ENCODE measurements around the gene TRPM7.

TRPM7 gene

DNA sequence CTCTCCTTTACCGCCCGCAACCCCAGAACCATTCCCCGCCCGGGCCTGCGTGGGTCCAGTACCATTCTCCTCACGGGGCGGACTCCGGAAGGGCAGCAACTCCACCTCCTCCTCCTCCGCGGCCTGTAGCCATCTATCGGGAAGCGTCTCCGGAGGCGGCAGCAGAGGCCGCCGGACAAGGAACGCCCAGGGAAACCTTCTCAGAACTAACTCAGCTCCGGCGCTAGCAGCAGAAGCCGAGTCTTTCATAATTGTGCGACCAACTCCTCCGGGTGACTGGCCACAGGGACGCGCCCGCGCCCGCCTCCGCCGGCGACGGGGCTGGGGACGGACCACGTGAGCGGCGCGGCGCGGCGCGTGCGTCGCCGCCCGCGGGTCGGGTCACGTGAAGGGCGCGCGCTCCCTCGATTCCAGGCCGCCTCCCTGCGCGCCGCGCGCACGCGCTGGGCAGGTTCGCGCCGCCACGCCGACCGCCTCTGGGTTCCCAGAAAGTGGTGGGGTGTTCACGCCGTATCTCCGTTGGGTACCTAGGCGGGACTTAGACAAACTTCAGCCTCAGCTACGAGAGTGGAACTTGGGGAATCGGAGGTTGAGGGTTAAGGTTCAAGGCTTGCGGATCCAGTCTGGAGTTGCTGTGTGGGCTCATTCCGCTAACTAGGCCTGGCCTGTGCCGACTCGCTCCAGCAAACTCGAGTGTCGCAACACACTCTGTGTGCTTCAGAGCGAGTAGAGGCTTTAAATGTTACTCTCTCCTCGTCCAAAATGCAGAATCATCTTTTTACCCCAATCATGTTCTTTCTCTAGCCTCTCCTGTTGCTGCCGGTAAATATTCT is at the start of gene TRPM7:
TRPM7 (minus strand) TSS at position 329 of the 833 bp plus-strand sequence; CDS start at position 65, 264 bp downstream.
- DNase-seq: peak; percentile 86 to 93

DNA sequence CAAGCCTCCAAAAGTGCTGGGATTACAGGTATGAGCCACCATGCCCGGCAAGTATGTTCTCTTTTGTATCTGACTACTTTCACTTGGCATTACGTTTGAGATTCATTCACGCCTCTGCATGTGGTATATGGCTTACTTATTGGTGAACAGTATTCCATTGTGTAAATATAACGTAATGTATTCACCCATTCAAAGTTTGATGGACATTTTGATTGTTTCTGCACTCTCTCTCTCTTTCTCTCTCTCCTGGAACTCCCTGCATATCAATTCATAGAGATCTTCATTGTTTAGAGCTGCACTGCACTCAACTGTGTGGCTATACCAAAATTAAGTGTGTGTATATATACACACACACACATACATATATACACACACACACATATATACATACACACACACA is 48.6 kb upstream of the TRPM7 start:
- DNase-seq: no peak

DNA sequence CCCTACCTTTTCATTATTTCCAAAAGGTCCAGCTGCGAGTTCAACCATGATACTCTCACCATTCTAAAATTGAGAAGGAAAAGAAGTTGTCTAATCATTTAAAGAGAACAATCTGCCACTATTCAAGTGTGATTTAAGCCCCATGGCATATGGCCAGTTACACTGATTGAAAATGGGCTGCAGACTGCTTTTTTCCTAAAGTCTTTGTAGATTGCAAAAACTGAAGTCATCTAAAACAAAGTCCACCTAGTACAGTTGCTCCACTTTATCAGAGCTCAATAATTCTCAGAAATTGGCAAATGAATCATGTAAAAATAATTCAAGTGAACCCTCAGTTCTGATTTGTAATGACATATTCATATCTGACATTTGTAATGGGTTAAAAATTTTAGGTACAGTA is 39.7 kb upstream of the TRPM7 start:
- no peak for DNase-seq

DNA sequence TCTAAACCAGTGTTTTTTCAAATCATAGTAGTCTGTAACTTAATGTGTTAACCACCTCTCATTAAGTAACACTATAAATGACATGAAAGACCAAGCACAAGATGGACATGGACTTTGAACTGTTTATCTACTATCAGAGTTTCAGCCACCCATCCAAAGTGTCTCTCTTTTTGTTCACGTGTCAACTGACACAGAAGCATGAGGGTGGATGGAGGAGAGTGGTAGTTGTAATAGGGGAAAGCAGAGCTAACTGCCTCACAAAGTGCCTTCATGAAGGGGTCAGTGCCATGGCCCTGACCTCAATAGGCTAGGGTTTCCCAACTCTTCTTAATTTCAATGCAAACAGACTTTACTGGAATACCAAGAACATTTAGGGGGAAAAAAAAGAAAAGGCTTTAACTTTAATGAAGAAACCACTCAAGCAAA is 32.1 kb upstream of the TRPM7 start:
- no peak for DNase-seq

DNA sequence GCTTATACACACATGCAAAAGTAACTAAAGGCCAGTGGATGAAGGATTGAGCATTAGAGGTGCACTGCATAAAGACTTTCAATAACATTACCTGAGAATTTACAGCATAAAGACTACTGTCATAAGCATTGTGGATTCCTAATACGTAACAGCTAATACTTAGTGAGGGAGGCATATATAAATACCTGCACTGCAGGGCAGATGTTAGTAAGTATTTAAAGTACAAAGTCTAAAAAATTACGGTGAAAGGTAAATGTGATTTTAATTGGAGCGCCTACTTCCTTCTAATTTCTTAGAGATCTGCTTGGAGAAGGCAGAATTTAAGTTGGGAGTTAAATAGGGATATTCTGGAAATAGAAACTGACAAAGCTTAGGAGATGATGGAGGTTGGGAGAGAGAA is 25.4 kb upstream of the TRPM7 start:
- DNase-seq: no peak

DNA sequence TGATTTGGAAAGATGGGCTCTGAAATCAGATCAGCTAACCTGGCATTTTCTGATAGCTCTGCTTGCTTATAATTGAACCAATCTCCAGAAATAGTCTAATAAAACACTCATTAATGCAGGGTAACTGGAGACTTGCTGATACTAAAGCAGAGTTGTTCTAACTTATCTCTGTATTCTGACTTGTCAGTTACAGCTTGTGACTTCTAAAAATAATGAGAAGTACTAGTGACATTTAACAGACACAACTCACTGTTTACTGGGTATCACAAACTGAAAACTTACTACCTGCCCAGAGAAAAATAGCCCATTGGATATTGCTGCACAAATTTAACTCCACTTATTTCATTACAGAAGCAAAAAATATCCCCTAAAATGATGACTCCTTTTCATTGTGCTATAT is 24.0 kb upstream of the TRPM7 start:
- no peak for DNase-seq

GRCh38 chr15:50707878-50708427 is 21.4 kb upstream of the TRPM7 start:
- no peak for DNase-seq

DNA sequence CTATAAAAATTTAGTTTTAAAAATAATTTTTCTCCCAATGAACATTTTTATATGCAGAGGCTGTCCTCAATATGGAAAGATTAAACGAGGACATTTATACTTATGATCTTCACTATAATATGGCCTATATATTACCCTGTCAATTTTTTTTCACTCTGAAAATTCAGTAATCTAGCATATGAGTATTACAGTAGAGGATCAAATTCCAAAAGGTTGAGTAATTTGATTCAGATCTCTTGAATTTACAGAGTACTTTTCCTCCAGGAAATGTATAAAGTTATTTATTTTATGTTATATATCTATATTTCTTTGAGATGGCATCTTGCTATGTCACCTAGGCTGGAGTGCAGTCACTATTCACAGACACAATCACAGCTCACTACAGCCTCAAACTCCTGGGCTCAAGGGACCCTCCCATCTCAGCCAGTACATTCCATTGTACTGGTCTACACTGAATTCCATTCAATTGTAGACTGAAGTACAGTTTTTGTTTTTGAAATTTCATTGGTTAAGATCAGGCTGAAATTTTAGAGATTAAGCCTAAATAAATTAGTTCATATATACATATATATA is 16.3 kb upstream of the TRPM7 start:
- no peak for DNase-seq

DNA sequence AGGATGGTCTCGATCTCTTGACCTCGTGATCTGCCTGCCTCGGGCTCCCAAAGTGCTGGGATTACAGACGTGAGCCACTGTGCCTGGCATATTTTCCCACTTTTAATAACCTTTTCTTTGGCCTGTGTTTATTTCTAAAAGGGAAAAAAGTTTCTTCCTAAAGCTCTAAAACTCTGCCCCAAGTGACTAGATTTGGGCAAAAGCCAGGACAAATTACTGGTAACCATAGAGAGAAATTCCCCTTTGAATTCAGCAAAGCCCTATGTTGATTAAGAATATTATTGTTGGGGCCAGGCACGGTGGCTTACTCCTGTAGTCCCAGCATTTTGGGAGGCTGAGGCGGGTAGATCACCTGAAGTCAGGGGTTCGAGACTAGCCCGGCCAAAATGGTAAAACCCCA is 11.5 kb upstream of the TRPM7 start:
- DNase-seq: no peak

GRCh38 chr15:50697109-50697797 is 10.7 kb upstream of the TRPM7 start:
- no peak for DNase-seq

DNA sequence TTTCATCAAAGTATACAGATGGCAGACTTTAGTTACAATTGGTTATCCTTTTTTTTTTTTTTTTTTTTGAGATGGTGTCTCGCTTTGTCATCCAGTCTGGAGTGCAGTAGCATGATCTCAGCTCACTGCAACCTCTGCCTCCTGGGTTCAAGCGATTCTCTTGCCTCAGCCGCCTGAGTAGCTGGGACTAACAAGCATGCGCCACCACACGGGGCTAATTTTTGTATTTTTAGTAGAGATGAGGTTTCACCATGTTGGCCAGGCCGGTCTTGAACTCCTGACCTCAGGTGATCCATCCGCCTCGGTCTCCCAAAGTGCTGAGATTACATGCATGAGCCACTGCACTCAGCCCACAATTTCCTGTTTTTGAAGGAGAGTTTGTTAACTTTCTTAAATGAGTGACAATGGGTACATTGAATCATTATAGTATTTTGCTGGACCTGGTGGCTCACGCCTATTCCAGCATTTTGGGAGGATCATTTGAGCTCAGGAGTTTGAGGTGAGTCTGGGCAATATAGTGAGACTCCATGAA is 8.1 kb upstream of the TRPM7 start:
- DNase-seq: peak in 1 of 2 donors; percentile 7

DNA sequence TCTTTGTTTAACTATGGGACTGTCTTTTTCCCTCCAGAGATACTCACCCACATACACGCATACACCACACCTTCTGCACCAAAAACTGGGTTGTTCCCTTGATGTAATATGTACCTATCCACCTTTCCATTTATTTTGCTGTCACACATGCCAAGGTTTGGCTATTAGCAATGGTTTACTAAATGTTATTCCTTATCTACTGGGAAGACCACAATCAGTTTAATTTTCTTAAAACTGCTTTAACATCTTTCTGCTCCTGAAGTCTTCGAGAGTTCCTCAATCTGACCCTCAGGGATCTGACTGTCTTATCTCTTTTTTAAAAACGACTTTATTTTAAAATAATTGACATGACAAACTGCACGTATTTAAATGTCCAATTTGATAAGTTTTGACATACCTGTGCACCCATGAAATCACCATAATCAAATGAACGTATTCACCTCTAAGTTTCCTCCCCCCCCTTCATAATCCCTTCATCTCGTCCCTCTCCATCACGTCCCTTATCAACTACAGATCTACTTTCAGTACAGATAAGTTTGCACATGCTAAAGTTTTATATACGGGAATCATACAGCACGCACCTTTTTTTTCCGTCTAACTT is 805 bp upstream of the TRPM7 start:
- no peak for DNase-seq

DNA sequence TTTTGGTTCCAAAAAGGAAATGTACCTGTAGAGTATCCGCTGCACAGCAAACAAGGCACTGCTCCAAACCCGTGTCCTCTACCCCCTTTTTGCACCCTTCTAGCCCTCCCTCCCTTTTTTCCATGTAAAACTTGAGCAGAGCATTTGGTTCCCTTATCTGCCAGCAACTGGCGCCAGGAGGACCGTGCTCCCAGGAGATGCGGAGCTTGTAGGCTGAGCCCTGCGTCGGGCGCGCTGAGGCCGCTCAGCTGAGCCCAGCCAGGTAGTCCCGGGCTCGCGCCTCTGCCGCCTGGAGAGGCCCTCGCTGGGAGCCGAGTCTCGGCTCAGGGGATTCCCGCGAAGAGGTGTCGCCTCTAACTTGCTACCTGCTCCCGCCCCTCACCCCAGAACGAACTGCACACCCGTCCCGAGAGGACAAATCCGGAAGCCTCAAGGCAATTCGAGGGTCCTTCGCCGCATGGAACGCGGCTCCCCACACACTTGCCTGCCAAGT is 575 bp downstream of the TRPM7 start:
- DNase-seq: peak; percentile 67 to 80

- peak in 1 of 2 donors; percentile 7 for DNase-seq
These were observed 1.2 kb downstream of the TRPM7 start for GRCh38 chr15:50685191-50685975.

- DNase-seq: no peak
These were observed 5.1 kb downstream of the TRPM7 start for GRCh38 chr15:50681467-50681866.

DNA sequence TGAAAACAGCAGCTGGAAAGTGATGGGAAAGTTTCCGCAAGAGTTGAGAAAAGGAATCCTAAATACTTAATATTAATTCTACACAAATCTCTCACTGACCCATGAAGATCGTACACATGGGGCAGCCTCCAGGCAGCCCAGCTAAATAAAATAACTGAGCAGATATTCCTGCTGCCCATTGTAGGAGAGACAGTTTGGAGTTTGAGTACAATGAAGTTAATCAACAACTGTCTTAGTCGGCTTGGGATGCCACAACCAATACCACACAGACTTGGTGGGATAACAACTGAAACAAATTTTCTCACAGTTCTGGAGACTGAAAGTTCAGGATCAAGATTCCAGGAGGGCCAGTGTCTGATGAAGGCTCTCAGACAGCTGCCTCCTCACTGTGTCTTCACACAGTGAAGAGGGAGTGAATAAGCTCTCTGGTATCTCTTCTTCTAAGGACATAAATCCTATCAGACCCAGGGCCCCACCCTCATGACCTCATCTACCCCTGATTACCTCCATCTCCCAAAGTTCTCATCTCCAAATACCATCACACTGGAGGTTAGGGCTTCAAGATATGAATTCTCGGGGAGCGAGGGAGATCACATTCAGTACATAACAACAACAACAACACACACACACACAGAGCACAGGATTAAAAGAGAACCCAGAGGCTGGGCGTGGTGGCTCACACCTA is 9.7 kb downstream of the TRPM7 start:
- no peak for DNase-seq

DNA sequence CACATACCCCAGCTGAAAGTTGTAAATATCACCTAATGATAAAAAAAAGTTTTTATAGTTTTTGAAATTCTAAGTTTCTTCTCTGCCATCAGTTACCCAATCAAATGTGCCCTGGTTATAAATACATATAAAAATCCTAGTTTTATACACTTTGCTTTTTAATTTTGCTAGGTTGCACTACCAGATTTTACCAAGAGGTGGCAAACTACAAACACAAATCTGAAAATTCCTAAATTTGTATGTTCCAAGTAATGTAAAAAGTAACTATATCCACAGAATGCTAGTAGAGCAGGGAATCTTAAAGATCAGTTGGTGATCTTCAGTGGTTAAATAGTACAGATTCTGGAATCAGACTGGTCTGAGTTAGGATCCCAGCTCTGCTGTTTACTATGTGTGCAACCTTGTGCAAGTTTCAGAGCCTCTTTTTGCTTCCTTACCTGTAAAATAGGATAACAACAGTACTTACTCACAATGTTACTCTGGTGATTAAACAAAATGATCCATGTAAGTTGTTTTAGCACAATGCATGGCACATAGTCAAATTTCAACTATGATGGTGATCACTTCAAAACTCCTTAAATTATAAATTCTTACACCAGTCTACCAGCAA is 11.0 kb downstream of the TRPM7 start:
- DNase-seq: peak in 1 of 2 donors; percentile 57

- DNase-seq: no peak
These were observed 16.5 kb downstream of the TRPM7 start for GRCh38 chr15:50670115-50670514.

GRCh38 chr15:50669611-50670010 is 17.0 kb downstream of the TRPM7 start:
- no peak for DNase-seq

DNA sequence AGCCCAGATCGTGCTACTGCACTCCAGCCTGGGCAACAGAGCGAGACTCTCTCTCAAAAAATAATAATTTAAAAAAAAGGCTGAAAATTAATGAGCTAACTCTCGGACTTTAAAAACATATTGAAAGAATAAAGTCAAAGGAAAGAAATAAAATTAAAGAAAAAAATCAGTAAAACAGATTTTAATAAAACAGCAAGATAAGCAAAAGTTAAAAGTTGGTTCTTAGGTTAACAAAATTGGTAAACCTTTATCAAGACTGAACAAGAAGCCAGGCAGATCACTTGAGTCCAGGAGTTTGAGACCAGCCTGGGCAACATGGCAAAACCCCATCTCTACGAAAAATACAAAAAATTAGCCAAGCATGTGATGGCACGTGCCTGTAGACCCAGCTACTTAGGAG is 20.7 kb downstream of the TRPM7 start:
- no peak for DNase-seq

- no peak for DNase-seq
These were observed 31.0 kb downstream of the TRPM7 start for GRCh38 chr15:50655555-50655954.
